ENCODE data around the gene TMEM207.
"Not testable (repeated sequence)": the region's sequence is repeated elsewhere in the genome, so short reads cannot be mapped to it uniquely, and the experiment has no call there.

Gene TMEM207

GRCh38 chr3:190449801-190450200 is at the start of gene TMEM207:
TMEM207 (minus strand) TSS chr3:190449901; CDS start chr3:190449809, 92 bp downstream.
- no peak for DNase-seq (ENCODE audit: low spot score)

GRCh38 chr3:190499122-190499521 is 49.4 kb upstream of the TMEM207 start:
- no peak for DNase-seq (ENCODE audit: low spot score)

GRCh38 chr3:190498293-190498692 is 48.6 kb upstream of the TMEM207 start:
- DNase-seq (ENCODE audit: low spot score) = no peak

GRCh38 chr3:190497811-190498210 is 48.1 kb upstream of the TMEM207 start:
- no peak for DNase-seq (ENCODE audit: low spot score)

- DNase-seq (ENCODE audit: low spot score) = no peak
Measured at GRCh38 chr3:190496859-190497258, 47.2 kb upstream of the TMEM207 start.

GRCh38 chr3:190495796-190496195 is 46.1 kb upstream of the TMEM207 start:
- DNase-seq (ENCODE audit: low spot score) = no peak

GRCh38 chr3:190495354-190495753 is 45.7 kb upstream of the TMEM207 start:
- DNase-seq (ENCODE audit: low spot score) = no peak

GRCh38 chr3:190494907-190495306 is 45.2 kb upstream of the TMEM207 start:
- DNase-seq (ENCODE audit: low spot score) = no peak

- no peak for DNase-seq (ENCODE audit: low spot score)
Measured at GRCh38 chr3:190492966-190493365, 43.3 kb upstream of the TMEM207 start.

- DNase-seq (ENCODE audit: low spot score) = no peak
Measured at GRCh38 chr3:190492129-190492528, 42.4 kb upstream of the TMEM207 start.

GRCh38 chr3:190491533-190492054 is 41.9 kb upstream of the TMEM207 start:
- no peak for DNase-seq (ENCODE audit: low spot score)

- DNase-seq (ENCODE audit: low spot score) = no peak
Measured at GRCh38 chr3:190486908-190487607, 37.4 kb upstream of the TMEM207 start.

- no peak for DNase-seq (ENCODE audit: low spot score)
Measured at GRCh38 chr3:190486533-190486864, 36.8 kb upstream of the TMEM207 start.

GRCh38 chr3:190485830-190486532 is 36.3 kb upstream of the TMEM207 start:
- DNase-seq (ENCODE audit: low spot score) = no peak

GRCh38 chr3:190481779-190482178 is 32.1 kb upstream of the TMEM207 start:
- no peak for DNase-seq (ENCODE audit: low spot score)

GRCh38 chr3:190473261-190473660 is 23.6 kb upstream of the TMEM207 start:
- DNase-seq (ENCODE audit: low spot score) = not testable (repeated sequence)

GRCh38 chr3:190467922-190468321 is 18.2 kb upstream of the TMEM207 start:
- no peak for DNase-seq (ENCODE audit: low spot score)

GRCh38 chr3:190458040-190458439 is 8.3 kb upstream of the TMEM207 start:
- DNase-seq (ENCODE audit: low spot score) = no peak

- no peak for DNase-seq (ENCODE audit: low spot score)
Measured at GRCh38 chr3:190456770-190457169, 7.1 kb upstream of the TMEM207 start.

- no peak for DNase-seq (ENCODE audit: low spot score)
Measured at GRCh38 chr3:190455828-190456227, 6.1 kb upstream of the TMEM207 start.

GRCh38 chr3:190448256-190448655 is 1.4 kb downstream of the TMEM207 start:
- DNase-seq (ENCODE audit: low spot score) = no peak

GRCh38 chr3:190446573-190447279 is 3.0 kb downstream of the TMEM207 start:
- no peak for DNase-seq (ENCODE audit: low spot score)

GRCh38 chr3:190444576-190445145 is 5.0 kb downstream of the TMEM207 start:
- DNase-seq (ENCODE audit: low spot score) = no peak
